Measurements from ENCODE around the gene CORT. TPM values are rescaled to one million over a fixed set of nuclear protein-coding genes. Genes with fewer than 3 reads are reported as not detected.
"Not testable (repeated sequence)": the region's sequence is repeated elsewhere in the genome, so short reads cannot be mapped to it uniquely, and the experiment has no call there.

CORT gene
- total RNA-seq, 4 donors from 2014 or later: not detected

DNA sequence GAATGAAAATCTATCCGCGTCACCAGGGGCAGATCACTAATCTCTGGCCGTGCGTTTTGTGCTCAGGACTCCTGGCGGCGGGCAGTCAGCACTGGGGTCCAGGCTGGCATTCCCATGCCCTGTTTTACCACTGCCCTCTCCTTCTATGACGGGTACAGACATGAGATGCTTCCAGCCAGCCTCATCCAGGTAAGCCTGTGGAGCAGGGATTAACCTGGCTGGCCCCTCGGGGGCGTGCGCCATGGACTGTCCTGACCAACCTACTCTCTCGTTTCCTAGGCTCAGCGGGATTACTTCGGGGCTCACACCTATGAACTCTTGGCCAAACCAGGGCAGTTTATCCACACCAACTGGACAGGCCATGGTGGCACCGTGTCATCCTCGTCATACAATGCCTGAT lies 30.5 kb upstream of the CORT start:
- 87% methylated on average over 15 of the region's 15 CpGs for WGBS
- no peak for DNase-seq (ENCODE audit: low spot score in 2 of 2)
- TF ChIP-seq POLR2AphosphoS5 (IDR thresholded peaks at IDR 0.05) (no peak), POLR2A (IDR thresholded peaks at IDR 0.05) (no peak), EP300 (IDR thresholded peaks at IDR 0.05) (no peak)
- TF ChIP-seq, protein P1, sequence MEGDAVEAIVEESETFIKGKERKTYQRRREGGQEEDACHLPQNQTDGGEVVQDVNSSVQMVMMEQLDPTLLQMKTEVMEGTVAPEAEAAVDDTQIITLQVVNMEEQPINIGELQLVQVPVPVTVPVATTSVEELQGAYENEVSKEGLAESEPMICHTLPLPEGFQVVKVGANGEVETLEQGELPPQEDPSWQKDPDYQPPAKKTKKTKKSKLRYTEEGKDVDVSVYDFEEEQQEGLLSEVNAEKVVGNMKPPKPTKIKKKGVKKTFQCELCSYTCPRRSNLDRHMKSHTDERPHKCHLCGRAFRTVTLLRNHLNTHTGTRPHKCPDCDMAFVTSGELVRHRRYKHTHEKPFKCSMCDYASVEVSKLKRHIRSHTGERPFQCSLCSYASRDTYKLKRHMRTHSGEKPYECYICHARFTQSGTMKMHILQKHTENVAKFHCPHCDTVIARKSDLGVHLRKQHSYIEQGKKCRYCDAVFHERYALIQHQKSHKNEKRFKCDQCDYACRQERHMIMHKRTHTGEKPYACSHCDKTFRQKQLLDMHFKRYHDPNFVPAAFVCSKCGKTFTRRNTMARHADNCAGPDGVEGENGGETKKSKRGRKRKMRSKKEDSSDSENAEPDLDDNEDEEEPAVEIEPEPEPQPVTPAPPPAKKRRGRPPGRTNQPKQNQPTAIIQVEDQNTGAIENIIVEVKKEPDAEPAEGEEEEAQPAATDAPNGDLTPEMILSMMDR (IDR thresholded peaks at IDR 0.05): no peak
- H3K9me3 ChIP-seq: no peaks in the 10 kb centered on the region
- no peak overlapping the region for H3K27ac ChIP-seq
- no peak overlapping the region for H3K4me3 ChIP-seq
- H3K4me1 ChIP-seq: no peaks in the 10 kb centered on the region
- peaks cover 62% of the 10 kb centered on the region for H3K36me3 ChIP-seq
- H3K27me3 ChIP-seq: no peaks in the 10 kb centered on the region

GRCh38 chr1:10421637-10422036 lies 28.2 kb upstream of the CORT start:
- TF ChIP-seq EP300 (IDR thresholded peaks at IDR 0.05) (no peak), POLR2A (IDR thresholded peaks at IDR 0.05) (no peak), POLR2AphosphoS5 (IDR thresholded peaks at IDR 0.05) (no peak)
- TF ChIP-seq, protein P1 (IDR thresholded peaks at IDR 0.05): no peak
- DNase-seq (ENCODE audit: low spot score in 2 of 2): no peak
- Histone ChIP-seq H3K4me1 (no peaks in the 10 kb centered on the region), H3K36me3 (peaks cover 47% of the 10 kb centered on the region), H3K9me3 (no peaks in the 10 kb centered on the region), H3K27ac (no peak overlapping the region), H3K27me3 (no peaks in the 10 kb centered on the region), H3K4me3 (no peak overlapping the region)
- WGBS: 88% methylated on average over 5 of the region's 5 CpGs

- no peak for DNase-seq (ENCODE audit: low spot score in 2 of 2)
Observed at GRCh38 chr1:10424034-10424433, 25.8 kb upstream of the CORT start.

DNA sequence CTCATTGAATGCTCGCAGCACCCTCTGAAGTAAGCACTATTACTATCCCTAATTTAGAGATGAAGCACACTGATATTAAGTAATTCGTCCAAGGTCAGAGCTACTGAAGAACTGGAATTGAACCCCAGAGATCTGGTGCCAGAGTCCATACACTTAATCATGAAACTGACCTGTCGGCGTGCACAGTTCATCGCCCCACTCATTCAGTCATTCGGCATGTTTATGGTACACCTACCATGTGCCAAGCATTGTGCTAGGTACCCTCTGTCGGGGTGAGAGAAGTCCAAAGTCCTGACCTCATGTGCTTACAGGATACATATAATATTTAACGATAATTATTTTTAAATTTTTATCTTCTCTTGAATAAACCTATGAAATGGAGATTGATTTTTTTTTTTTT lies 25.2 kb upstream of the CORT start:
- DNase-seq (ENCODE audit: low spot score in 2 of 2): no peak
- Histone ChIP-seq H3K4me3 (no peak overlapping the region), H3K27me3 (no peaks in the 10 kb centered on the region), H3K4me1 (peaks cover 2% of the 10 kb centered on the region), H3K9me3 (no peaks in the 10 kb centered on the region), H3K36me3 (peaks cover 17% of the 10 kb centered on the region), H3K27ac (no peak overlapping the region)
- WGBS: 84% methylated on average over 8 of the region's 8 CpGs
- TF ChIP-seq, protein P1 (IDR thresholded peaks at IDR 0.05): no peak
- TF ChIP-seq EP300 (IDR thresholded peaks at IDR 0.05) (no peak), POLR2A (IDR thresholded peaks at IDR 0.05) (no peak), POLR2AphosphoS5 (IDR thresholded peaks at IDR 0.05) (no peak)

More at GRCh38 chr1:10424034-10424433, 25.8 kb upstream of the CORT start:
- TF ChIP-seq POLR2AphosphoS5 (IDR thresholded peaks at IDR 0.05) (no peak), POLR2A (IDR thresholded peaks at IDR 0.05) (no peak), EP300 (IDR thresholded peaks at IDR 0.05) (no peak)
- TF ChIP-seq, protein P1 (IDR thresholded peaks at IDR 0.05): no peak
- WGBS: 65% methylated on average over 9 of the region's 9 CpGs
- Histone ChIP-seq H3K27me3 (no peaks in the 10 kb centered on the region), H3K4me3 (no peak overlapping the region), H3K4me1 (no peaks in the 10 kb centered on the region), H3K9me3 (no peaks in the 10 kb centered on the region), H3K27ac (no peak overlapping the region), H3K36me3 (peaks cover 23% of the 10 kb centered on the region)

DNA sequence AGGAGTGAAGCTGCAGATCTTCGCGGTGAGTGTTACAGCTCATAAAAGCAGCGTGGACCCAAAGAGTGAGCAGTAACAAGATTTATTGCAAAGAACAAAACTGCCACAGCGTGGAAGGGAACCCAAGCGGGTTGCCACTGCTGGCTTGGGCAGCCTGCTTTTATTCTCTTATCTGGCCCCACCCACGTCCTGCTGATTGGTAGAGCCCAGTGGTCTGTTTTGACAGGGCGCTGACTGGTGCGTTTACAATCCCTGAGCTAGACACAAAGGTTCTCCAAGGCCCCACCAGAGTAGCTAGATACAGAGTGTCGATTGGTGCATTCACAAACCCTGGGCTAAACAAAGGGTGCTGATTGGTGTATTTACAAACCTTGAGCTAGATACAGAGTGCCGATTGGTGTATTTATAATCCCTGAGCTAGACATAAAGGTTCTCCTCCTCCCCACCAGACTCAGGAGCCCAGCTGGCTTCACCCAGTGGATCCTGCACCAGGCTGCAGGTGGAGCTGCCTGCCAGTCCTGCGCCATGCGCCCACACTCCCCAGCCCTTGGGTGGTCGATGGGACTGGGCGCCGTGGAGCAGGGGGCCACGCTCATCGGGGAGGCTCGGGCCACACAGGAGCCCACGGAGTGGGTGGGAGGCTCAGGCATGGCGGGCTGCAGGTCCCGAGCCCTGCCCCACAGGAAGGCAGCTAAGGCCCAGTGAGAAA lies 23.9 kb upstream of the CORT start:
- not testable (repeated sequence) for H3K36me3 ChIP-seq; DNase-seq (ENCODE audit: low spot score in 2 of 2); H3K4me3 ChIP-seq; H3K27ac ChIP-seq; H3K9me3 ChIP-seq; H3K27me3 ChIP-seq
- peaks cover 15% of the 10 kb centered on the region for H3K4me1 ChIP-seq
- WGBS: 90% methylated on average over 15 of the region's 21 CpGs

GRCh38 chr1:10426535-10426848 lies 23.3 kb upstream of the CORT start:
- WGBS: 86% methylated on average over 1 of the region's 21 CpGs
- not testable (repeated sequence) for H3K9me3 ChIP-seq; DNase-seq (ENCODE audit: low spot score in 2 of 2); H3K27ac ChIP-seq; H3K4me3 ChIP-seq; H3K36me3 ChIP-seq; H3K27me3 ChIP-seq
- H3K4me1 ChIP-seq: peaks cover 20% of the 10 kb centered on the region
